GM21390 (cell line): ENCODE results near the gene KLK1.

ENCODE experiments used
- ATAC-seq: cut with Tn5 transposase; IDR thresholded peaks from one replicate; pipeline ENCODE4 v1.9.1; 2021; ENCODE audit not compliant: unreplicated experiment

KLK1 gene

DNA sequence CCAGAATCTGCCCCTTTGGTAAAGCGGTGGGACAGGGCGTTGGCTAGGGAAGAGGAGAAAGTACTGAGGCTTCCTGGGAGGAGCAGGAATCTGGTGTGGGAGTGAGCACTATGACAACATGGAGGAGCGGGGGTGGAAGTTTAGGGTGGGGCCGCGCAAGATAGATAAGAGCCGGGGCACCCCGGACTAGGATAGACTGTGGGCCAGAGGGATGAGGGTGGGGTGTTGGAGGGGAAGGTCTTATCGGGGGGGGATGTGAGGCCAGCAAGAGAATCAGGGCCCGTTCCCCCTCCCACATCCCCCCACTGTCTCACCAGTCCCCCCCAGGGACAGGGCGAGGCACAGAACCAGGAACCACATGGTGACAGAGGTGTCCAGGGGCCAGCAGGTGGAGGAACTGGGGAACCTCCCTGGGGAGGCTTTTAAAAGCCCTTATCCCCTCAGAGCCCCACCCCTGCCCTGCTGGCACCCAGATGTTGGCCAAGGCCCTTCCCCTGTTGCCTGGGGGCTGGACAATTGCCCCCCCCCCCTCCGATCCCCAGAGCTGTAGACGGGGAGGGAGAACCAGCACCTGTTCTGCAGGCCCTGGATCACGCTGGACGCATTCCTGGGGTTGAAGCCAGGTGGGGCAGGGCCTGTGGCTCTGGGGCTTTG, at the start of gene KLK1:
TSS of gene KLK1 (minus strand) at position 399 of the 654 bp plus-strand sequence. CDS start at position 360, 39 bp downstream.
- ATAC-seq: no peak

DNA sequence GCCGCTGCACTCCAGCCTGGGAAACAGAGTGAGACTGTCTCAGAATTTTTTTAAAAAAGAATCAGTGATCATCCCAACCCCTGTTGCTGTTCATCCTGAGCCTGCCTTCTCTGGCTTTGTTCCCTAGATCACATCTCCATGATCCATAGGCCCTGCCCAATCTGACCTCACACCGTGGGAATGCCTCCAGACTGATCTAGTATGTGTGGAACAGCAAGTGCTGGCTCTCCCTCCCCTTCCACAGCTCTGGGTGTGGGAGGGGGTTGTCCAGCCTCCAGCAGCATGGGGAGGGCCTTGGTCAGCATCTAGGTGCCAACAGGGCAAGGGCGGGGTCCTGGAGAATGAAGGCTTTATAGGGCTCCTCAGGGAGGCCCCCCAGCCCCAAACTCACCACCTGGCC, 49.5 kb upstream of the KLK1 start, which contains the start of gene KLK2:
TSS of gene KLK2 (plus strand) at position 384 of the 400 bp plus-strand sequence. CDS start 35 bp downstream, outside the sequence.
- no peak for ATAC-seq

DNA sequence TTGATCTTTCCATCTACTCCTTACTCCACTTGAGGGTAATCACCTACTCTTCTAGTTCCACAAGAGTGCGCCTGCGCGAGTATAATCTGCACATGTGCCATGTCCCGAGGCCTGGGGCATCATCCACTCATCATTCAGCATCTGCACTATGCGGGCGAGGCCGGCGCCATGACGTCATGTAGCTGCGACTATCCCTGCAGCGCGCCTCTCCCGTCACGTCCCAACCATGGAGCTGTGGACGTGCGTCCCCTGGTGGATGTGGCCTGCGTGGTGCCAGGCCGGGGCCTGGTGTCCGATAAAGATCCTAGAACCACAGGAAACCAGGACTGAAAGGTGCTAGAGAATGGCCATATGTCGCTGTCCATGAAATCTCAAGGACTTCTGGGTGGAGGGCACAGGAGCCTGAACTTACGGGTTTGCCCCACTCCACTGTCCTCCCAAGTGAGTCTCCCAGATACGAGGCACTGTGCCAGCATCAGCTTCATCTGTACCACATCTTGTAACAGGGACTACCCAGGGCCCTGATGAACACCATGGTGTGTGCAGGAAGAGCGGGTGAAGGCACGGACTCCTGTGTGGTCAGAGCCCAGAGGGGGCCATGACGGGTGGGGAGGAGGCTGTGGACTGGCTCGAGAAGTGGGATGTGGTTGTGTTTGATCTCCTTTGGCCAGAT, 47.0 kb upstream of the KLK1 start:
- ATAC-seq: no peak

DNA sequence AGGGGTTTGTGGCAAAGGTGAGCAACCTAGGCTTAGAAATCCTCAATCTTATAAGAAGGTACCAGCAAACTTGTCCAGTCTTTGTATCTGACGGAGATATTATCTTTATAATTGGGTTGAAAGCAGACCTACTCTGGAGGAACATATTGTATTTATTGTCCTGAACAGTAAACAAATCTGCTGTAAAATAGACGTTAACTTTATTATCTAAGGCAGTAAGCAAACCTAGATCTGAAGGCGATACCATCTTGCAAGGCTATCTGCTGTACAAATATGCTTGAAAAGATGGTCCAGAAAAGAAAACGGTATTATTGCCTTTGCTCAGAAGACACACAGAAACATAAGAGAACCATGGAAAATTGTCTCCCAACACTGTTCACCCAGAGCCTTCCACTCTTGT, 45.9 kb upstream of the KLK1 start:
- no peak for ATAC-seq

DNA sequence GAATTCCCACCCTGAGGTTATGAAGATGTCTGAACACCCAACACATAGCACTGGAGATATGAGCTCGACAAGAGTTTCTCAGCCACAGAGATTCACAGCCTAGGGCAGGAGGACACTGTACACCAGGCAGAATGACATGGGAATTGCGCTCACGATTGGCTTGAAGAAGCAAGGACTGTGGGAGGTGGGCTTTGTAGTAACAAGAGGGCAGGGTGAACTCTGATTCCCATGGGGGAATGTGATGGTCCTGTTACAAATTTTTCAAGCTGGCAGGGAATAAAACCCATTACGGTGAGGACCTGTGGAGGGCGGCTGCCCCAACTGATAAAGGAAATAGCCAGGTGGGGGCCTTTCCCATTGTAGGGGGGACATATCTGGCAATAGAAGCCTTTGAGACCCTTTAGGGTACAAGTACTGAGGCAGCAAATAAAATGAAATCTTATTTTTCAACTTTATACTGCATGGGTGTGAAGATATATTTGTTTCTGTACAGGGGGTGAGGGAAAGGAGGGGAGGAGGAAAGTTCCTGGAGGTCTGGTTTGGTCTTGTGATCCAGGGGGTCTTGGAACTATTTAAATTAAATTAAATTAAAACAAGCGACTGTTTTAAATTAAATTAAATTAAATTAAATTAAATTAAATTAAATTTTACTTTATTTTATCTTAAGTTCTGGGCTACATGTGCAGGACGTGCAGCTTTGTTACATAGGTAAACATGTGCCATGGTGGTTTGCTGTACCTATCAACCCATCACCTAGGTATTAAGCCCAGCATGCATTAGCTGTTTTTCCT, 38.1 kb upstream of the KLK1 start:
- no peak for ATAC-seq

DNA sequence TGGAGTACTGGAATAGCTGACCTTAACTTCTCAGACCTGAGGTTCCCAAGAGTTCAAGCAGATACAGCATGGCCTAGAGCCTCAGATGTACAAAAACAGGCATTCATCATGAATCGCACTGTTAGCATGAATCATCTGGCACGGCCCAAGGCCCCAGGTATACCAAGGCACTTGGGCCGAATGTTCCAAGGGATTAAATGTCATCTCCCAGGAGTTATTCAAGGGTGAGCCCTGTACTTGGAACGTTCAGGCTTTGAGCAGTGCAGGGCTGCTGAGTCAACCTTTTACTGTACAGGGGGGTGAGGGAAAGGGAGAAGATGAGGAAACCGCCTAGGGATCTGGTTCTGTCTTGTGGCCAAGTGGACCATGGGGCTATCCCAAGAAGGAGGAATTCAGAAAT, 37.4 kb upstream of the KLK1 start:
- ATAC-seq: no peak

DNA sequence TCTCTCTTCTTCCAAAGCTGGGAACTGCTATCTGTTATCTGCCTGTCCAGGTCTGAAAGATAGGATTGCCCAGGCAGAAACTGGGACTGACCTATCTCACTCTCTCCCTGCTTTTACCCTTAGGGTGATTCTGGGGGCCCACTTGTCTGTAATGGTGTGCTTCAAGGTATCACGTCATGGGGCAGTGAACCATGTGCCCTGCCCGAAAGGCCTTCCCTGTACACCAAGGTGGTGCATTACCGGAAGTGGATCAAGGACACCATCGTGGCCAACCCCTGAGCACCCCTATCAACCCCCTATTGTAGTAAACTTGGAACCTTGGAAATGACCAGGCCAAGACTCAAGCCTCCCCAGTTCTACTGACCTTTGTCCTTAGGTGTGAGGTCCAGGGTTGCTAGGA, 36.3 kb upstream of the KLK1 start:
- ATAC-seq: no peak

DNA sequence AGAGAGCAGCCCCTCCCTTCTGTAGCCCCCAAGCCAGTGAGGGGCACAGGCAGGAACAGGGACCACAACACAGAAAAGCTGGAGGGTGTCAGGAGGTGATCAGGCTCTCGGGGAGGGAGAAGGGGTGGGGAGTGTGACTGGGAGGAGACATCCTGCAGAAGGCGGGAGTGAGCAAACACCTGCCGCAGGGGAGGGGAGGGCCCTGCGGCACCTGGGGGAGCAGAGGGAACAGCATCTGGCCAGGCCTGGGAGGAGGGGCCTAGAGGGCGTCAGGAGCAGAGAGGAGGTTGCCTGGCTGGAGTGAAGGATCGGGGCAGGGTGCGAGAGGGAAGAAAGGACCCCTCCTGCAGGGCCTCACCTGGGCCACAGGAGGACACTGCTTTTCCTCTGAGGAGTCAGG, 35.3 kb upstream of the KLK1 start:
- ATAC-seq: no peak

DNA sequence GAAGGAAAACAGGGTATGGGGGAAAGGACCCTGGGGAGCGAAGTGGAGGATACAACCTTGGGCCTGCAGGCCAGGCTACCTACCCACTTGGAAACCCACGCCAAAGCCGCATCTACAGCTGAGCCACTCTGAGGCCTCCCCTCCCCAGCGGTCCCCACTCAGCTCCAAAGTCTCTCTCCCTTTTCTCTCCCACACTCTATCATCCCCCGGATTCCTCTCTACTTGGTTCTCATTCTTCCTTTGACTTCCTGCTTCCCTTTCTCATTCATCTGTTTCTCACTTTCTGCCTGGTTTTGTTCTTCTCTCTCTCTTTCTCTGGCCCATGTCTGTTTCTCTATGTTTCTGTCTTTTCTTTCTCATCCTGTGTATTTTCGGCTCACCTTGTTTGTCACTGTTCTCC, 33.8 kb upstream of the KLK1 start:
- ATAC-seq: no peak

DNA sequence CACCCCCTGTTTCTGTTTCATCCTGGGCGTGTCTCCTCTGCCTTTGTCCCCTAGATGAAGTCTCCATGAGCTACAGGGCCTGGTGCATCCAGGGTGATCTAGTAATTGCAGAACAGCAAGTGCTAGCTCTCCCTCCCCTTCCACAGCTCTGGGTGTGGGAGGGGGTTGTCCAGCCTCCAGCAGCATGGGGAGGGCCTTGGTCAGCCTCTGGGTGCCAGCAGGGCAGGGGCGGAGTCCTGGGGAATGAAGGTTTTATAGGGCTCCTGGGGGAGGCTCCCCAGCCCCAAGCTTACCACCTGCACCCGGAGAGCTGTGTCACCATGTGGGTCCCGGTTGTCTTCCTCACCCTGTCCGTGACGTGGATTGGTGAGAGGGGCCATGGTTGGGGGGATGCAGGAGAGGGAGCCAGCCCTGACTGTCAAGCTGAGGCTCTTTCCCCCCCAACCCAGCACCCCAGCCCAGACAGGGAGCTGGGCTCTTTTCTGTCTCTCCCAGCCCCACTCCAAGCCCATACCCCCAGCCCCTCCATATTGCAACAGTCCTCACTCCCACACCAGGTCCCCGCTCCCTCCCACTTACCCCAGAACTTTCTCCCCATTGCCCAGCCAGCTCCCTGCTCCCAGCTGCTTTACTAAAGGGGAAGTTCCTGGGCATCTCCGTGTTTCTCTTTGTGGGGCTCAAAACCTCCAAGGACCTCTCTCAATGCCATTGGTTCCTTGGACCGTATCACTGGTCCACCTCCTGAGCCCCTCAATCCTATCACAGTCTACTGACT, 31.2 kb upstream of the KLK1 start, which contains the start of gene KLK3:
TSS of gene KLK3 (plus strand) at position 280 of the 775 bp plus-strand sequence. CDS start at position 321, 41 bp downstream.
- ATAC-seq: no peak

DNA sequence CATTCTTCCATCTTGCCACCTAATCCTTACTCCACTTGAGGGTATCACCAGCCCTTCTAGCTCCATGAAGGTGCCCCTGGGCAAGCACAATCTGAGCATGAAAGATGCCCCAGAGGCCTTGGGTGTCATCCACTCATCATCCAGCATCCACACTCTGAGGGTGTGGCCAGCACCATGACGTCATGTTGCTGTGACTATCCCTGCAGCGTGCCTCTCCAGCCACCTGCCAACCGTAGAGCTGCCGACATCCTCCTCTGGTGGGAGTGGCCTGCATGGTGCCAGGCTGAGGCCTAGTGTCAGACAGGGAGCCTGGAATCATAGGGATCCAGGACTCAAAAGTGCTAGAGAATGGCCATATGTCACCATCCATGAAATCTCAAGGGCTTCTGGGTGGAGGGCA, 28.0 kb upstream of the KLK1 start:
- no peak for ATAC-seq

DNA sequence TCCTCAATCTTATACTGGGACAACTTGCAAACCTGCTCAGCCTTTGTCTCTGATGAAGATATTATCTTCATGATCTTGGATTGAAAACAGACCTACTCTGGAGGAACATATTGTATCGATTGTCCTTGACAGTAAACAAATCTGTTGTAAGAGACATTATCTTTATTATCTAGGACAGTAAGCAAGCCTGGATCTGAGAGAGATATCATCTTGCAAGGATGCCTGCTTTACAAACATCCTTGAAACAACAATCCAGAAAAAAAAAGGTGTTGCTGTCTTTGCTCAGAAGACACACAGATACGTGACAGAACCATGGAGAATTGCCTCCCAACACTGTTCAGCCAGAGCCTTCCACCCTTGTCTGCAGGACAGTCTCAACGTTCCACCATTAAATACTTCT, 27.2 kb upstream of the KLK1 start:
- ATAC-seq: no peak

DNA sequence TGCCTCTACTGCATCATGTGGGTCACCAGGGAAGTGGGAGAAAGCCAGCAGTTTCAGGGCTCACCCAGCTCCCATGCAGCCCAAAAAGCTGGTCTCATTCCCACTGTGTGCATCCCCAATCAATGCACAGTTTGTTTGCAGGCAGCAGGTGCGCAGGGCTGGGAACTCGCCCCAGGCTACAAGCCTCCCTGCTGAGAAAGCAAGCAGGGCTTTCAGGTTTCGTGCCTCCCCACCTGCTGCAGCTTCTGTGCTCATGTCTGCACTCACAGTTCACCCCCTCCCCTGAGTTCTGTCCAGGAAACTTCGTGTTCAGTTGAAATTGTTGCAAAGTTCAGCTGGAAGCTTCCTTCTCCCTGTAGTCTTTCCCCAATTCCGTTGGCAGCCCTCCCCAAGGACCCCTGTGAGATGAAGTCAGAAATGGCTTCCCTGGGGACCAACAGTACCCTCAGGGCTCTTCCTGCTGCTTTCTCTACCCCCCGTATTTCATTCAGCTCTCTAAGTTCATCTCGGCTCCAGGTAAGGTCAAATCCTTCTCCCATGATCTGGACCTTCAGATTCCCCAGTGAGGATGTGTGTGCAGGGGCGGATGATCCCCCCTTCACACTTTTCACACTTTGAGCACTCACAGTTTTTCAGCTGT, 20.8 kb upstream of the KLK1 start:
- ATAC-seq: no peak

DNA sequence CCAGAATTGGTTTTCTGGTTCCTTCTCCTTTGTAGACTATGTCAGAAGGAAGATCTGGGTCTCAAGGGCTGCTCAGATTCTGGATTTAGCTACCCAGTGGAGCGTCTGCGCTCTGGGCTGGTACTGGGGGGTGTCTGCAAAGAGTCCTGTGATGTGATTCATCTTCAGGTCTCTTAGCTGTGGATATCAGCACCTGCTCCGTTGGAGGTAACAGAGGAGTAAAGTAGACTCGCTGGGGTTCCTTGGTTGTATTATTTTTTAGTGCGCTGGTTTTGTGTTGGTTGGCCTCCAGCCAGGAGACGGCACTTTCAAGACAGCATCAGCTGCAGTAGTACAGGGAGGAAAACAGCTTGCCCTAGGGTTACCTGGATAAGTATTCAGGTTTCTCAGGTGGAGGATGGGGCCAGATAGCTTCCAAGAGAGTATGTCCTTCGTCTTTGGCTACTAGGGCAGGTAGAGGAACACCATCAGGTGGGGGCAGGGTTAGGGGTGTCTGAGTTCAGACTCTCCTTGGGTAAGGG, 20.2 kb upstream of the KLK1 start:
- no peak for ATAC-seq

DNA sequence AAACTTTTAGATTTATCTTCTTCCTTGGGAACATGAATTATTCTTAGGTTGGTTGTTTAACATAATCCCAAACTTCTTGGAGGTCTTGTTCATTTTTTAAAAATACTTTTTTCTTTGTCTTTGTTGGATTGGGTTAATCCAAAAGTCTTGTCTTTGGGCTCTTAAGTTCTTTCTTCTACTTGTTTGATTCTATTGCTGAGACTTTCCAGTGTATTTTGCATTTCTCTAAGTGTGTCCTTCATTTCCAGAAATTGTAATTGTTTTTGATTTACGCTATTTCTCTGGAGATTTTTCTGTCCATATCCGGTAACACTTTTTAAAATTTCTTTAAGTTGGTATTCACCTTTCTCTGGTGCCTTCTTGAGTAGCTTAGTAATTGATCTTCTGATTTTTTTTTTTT, 19.6 kb upstream of the KLK1 start:
- ATAC-seq: no peak

DNA sequence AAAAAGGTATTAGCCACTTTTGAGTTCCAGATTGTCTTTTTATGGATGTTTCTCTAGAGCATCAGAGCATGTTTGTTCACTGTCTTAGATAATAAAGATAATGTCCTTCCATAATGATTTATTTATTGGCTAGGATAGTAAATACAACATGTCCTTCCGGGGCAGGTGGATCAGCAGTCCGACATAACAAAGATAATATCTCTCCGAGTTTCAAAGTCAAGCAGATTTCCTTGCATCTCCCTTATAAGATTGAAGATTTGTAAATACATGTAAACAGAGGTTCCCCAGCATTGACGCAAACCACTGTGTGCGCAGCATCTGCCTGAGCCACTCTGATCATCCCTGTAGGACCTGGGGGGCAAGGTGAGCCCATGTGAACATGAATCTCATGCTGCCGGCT, 18.5 kb upstream of the KLK1 start:
- ATAC-seq: no peak

DNA sequence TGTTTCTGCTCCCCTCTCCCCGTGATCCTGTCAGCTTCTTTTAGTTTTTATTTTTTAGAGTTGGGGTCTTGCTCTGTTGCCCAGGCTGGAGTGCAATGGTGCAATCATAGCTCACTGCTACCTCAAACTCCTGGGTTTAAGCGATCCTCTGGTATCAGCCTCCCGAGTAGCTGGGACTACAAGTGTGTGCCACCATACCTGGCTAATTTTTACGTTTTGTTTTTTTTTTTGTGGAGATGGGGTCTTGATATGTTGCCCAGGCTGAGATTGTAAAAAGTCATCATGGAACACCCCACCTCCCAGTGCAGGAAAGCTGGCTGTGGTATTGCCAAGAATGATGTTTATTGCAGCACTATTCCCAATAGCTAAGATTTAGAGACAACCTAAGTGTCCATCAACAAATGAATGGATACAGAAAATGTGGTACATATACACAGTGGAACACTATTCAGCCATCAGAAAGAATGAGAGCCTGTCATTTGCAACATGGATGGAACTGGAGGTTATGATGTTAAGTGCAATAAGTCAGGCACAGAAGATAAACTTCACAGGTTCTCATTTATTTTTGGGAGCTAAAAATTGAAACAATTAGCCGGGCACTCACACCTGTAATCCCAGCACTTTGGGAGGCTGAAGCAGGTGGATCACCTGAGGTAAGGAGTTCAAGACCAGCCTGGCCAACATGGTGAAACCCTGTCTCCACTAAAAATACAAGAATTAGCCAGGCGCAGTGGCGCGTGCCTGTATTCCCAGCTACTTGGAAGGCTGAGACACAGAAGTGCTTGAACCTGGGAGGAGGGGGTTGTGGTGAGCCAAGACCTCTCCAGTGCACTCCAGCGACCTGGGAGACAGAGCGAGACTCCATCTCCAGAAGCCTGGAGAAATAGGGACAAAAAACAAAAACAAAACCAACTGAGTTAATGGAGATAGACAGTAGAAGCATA, 16.4 kb upstream of the KLK1 start:
- ATAC-seq: no peak

DNA sequence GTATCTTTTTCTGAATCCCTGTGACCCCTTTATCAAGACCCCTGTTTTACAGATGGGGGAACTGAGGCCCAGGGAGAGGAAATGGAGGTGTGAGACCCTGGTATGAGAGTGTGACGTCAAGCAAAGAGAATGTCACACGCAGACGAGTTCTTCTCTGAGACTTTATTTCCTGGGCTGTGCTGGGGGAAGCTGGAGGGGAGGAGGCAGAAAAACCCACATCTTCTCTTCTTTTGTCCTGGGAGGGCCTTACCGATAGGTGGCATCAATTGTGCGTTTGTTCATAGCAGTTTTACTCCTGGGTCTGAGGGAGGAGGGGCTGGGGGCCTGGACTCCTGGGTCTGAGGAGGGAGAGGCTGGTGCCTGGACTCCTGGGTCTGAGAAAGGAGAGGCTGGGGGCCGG, 14.7 kb upstream of the KLK1 start:
- ATAC-seq: no peak

DNA sequence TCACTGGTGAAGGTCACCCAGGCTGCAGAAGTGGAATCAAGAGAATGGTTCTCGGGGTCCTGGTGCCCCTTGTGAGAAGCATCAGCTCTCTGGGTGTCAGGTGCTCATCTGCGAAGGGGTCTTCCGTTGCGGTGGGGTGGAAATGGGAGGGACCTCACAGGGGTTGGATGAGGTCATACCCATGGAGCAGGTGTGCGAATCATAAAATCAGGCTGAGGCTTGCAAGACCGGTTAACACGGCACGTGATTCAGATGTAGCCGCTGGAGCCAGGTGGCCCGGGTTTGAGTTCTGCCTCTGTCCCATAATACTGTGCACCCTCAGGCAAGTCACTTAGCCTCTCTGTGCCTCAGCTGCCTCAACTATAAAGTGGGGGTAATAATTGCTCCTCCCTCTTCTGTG, 13.7 kb upstream of the KLK1 start:
- ATAC-seq: no peak
